Activated CD4-positive, alpha-beta T cell treated with anti-CD3 and anti-CD28 coated beads for 48 hours (primary cell): ENCODE data around the gene GART.
"Not testable (repeated sequence)": the region's sequence is repeated elsewhere in the genome, so short reads cannot be mapped to it uniquely, and the experiment has no call there.

Experiments
- DNase-seq: peaks from one replicate; pipeline ENCODE4 v3.0.0-alpha.2; 2020

GART gene

DNA sequence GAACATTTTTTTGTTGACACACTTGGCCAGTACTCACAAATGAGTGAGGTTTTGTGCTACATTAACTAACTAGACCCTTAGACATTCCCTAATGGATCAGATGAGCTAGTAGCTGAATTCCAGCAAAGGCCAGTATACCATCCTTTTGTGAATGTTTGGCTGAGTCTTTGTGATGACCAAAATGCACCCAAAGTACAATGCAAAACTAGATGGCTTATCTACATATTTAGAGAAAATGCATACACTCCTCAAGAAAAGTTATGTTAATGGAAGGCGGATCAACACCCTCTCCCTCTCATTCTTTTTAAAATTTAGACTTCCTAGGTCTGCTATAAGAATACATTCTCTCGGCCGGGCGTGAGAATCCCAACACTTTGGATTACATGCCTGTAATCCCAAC, 30.3 kb downstream of the GART start:
- DNase-seq: no peak

DNA sequence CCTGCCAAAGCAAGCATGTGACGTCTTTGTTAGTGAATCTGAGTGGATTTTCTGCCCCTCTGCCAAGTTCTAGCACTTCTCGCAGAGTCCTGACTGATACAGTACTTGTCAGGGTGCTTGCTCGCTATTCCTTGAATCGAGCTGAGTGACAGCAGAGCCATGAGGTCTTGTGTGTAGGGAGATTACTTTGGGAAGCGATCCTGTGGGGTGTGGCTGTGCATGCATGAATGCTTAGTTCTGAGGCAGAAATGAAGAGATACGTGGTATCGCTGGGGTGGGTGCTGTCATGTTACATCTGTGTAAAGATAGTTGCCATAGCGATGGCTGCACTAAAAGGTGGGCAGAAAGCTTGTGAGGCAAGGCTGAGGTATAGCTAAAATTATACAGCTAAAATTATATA, 31.1 kb downstream of the GART start:
- no peak for DNase-seq

GRCh38 chr21:33507003-33507402, 34.9 kb downstream of the GART start:
- DNase-seq: not testable (repeated sequence)

GRCh38 chr21:33505833-33506232, 36.1 kb downstream of the GART start:
- no peak for DNase-seq

GRCh38 chr21:33496345-33496744, 45.6 kb downstream of the GART start:
- DNase-seq: no peak

DNA sequence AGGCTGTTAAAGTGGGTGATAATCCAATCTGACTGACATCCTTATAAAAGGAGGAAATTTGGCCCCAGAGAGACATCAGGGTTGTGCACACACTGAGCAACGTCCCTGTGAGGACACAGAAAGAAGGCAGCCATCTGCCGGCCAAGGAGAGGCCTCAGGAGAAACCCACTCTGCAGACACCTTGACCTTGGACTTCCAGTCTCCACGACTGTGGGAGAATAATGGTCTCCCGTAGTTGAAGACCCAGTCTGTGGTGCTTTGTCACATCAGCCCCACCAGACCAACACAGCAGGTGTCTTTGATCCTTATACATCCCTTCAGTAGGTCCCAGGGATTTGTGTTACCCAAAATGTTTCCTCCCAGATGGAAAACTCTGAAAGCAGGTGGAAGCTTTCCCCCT, 46.2 kb downstream of the GART start:
- no peak for DNase-seq

GRCh38 chr21:33493756-33494155, 48.2 kb downstream of the GART start:
- no peak for DNase-seq

DNA sequence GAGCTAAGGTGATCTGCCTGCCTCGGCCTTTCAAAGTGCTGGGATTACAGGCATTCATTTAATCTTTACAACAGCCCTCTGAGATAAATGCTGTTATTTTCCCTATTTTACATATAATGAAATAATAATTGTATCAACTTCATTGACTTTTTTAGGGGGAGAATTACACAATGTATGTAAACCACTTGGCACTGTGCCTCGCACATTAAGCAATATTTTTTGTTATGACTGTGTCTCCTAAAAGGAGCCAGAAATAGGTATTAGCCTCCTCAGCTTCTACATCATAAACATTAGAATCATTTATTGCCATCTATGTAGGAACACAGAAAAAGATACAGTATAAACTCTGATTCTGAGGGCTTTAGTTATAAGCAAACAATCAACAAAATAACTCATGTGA, 49.3 kb downstream of the GART start:
- no peak for DNase-seq

- peak; percentile 95 for DNase-seq
Measured at GRCh38 chr21:33491373-33492102, 50.4 kb downstream of the GART start, which contains the start of gene DNAJC28. TSS of gene DNAJC28 (minus strand) at chr21:33491716. CDS start at chr21:33489393, 2,323 bp downstream.

DNA sequence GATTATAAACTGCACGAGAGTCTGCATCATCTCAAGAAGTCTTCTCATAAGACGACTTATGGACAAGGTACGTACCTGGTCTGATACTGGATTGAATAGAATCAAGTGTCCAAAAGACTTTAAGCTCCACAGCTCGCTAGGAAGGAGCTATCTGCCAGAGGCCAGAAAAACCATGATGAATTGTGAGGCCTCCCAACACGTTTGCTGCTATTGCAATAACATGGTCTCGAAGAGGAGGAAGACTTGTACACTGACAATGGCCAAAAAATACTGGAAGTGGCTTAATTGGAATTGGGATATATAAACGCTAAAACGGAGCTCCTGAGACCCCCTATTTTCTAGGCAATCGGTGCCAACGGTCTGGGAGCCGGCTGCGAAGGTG, 50.9 kb downstream of the GART start:
- no peak for DNase-seq

DNA sequence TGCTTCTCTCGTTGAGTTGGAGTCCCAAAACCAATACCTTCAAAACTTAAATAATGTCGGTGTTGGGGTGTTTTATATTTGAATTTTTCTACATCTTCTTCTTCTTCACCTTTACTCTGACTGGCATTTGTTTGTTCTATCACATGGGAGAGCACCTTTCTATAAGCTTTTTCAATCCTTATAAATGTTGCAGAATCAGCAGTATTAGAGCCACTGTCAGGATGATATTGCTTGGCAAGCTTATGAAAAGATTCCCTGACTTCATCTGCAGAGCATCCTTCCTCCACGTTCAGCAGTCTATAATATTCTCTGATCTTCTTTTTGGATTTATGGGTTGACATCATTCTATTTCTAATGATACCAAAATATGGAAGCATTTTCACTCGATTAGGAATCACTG, 53.0 kb downstream of the GART start:
- DNase-seq: no peak

DNA sequence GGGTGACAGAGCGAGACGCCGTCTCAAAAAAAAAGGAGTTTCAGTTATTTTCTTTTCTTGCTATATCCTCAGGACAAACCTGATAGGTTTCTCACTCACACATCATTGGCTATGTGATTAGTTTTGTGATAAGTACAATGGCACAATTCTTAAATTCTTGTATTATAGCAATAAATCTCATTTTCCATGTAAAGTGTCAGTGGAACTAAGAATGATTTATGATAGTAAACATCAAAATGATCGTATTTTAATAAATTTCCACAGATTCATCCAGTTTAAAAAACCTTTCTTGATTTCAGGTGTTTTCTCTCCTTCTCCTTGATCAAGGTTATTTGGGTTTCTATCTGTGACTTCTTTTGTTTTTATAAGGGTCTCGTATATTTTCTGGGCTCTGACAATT, 53.9 kb downstream of the GART start:
- no peak for DNase-seq

DNA sequence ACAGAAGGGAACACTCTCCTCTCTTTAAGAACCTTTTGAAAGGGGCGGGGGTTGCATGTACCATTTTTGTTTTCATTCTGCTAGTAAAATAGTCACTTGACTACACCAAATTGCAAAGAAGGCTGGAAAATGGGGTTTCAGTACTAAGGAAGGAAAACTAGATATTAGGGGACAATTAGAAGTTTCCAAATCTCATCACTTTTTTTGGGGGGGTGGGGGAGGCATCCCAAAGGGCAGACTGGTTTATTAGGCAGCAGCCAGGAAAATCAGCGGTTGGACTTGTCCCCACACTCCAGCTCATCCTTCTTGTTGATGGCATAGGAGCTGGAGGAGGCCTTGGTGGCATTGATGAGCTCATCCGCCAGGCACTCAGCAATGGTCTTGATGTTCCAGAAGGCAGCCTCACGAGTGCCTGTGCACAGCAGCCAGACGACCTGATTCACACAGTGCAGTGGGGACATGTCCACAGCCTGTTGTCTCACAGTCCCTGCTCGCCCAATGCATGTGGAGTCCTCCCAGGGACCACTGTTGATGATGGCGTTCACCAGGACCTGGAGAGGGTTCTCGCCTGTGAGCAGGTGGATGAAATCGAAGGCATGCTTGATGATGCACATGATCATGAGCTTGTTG, 60.5 kb downstream of the GART start:
- no peak for DNase-seq

DNA sequence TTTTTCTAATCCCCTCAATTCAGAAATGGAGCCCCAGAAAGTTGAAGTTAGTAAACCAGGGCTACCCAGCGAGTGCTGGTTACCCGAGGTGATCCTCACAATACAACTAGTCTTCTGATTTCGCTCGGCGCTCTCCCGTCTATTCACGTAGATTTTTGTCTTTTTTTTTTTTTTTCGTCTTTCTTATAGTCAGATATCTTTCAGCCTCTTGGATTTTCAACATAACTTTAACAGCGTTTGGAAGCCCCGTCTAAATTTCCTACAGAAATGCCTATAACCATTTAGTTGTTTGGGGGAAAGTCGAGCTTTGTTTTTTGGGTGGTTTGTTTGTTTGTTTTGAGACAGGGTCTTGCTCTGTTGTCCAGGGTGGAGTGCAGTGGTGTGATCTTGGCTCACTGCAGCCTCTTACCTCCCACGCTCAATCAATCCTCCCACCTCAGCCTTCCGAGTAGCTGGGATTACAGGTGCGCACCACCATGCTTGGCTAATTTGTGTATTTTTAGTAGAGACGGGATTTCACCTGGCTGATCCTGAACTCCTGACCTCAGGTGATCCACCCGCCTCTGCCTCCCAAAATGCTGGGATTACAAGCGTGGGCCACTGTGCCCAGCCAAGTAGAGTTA, 61.3 kb downstream of the GART start:
- DNase-seq: no peak

DNA sequence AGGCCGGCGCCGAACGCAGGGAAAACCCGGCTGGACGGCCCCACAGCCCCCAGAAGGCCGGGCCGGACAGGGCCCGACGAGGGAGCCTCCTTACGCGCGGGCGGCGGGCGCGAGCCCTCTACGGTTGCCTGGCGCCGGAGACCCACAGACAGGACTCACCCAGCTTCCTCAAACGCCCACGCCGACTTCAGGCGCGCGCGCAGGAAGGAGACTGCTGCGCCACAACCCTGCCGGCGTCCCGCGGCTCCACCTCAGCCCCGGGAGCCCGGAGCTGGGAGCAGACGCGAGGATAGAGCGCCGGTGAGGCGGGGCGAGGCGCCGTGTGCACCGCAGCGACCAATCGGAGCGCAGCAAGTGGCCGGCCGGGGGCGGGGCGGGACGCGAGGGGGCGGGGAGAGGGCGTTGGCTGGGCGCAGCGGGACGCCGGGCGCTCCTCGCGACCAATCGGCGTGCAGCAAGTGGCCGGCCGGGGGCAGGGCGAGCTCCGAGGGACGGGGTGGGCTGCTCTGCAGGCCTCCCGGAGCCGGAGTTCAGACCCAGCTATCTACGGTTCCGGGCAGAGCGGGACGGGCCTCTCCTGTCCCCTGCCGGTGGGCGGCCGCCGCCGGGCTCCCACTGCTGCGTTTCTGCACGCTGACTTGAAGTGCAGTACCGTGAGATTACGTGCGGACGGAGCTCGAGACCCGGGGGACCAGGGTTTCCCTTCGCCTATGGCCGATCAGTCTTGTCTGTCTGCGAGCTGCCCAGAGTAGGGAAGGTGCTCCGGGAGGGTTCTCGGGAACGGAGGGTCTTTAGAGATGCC, 62.0 kb downstream of the GART start, which contains the start of gene TMEM50B:
TMEM50B (minus strand) TSS at position 296 of the 802 bp plus-strand sequence. CDS start 11,089 bp downstream, outside the sequence.
- peak; percentile 97 for DNase-seq

DNA sequence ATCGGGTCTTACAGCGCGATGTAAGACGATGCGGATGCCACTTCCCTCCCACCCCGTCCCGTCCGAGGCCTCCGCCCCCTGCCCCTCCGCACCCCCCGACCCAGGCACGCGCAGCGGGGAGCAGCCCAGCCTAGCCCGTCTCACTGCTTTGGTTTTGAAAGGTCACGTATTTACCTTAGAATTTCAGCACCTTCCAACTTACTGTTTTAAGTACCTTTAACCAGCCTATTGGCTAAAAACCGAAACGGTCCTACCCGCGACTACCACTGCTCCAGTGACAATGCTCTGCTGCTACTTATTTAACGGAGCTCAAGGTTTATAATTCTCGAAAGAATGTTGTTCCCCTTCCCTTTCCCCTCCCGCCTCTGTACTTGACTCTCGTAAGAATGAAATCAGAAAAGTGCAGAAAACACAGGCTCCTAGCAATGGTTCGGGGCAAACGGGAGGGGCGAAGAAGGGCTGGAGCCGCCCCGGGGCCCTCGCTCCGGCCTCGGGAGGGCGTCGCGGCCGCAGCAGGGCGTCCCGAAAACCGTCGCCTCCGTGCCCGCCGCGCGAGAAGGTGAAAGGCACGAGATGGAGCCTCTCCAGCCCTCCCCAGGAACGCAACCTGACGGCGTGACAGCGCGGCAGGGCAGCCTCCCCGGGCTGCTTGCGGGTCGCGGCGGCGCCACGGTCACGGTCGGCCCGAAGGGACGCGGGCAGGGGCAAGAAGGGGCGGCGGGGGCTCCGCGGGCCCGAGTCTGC, 62.8 kb downstream of the GART start:
- DNase-seq: peak; percentile 55

- DNase-seq: no peak
Measured at GRCh38 chr21:33478182-33478581, 63.7 kb downstream of the GART start.

- DNase-seq: no peak
Measured at GRCh38 chr21:33477066-33477465, 64.9 kb downstream of the GART start.

- DNase-seq: no peak
Measured at GRCh38 chr21:33473344-33473743, 68.6 kb downstream of the GART start.

DNA sequence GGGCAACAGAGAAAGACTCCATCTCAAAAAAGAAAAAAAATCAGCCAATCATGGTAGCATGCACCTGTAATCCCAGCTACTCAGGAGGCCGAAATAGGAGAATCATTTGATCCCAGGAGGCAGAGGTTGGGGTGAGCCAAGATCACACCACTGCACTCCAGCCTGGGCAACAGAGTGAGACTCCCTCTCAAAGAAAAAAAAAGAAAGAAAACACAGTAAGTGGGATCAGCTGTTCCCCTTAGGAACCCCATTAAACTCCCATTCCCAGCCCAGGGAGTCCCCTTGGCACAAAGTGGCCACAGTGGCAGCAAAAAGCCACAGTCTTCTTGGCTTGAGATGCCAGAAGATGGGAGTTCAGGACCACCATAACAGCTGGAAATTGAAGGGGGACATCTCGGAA, 71.2 kb downstream of the GART start:
- DNase-seq: no peak

- DNase-seq: not testable (repeated sequence)
Measured at GRCh38 chr21:33469183-33469582, 72.7 kb downstream of the GART start.

DNA sequence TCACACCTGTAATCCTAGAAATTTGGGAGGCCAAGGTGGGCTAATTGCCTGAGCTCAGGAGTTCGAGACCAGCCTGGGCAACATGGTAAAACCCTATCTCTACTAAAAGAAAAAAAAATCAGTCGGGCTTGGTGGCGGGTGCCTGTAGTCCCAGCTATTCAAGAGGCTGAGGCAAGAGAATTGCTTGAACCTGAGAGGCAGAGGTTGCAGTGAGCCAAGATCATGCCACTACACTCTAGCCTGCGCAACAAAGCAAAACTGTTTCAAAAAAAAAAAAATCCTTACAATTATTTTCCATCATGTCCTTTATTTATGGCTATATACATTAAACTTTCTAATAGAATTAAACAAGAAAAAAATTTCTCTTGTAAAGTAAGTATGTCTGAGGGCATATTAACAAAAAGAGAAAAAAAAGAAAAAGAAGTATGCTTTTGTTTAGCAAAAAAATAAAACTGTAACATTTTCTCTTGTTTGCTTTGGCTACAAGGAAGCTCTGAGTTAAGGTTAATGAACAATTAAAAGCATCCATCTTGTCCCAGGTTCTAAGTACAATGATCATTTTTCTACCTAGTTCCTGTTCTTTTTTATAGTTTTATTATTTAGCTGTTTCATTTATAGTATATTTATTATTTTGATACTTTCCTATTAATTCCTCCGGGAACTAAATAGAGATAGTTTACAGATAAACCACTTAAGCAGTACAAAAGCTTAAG, 80.2 kb downstream of the GART start:
- DNase-seq: no peak
